H1 (cell line): ENCODE measurements around the gene NID1. TPM values are rescaled to one million over a fixed set of nuclear protein-coding genes. Genes with fewer than 3 reads are reported as not detected.

Source experiments
- ATF3 ChIP-seq: IDR thresholded peaks from 2 replicates; pipeline ENCODE4 v1.6.1; 2011; ENCODE audit warnings: low read depth, mild to moderate bottlenecking, low read length; ENCODE audit not compliant: insufficient read depth
- KDM4A ChIP-seq: IDR thresholded peaks from one replicate; pipeline ENCODE4 v1.7.1; 2012; ENCODE audit warnings: low read depth, mild to moderate bottlenecking, moderate library complexity, low read length, inconsistent platforms; ENCODE audit not compliant: severe bottlenecking
- PHF8 ChIP-seq: fragments of 200-600 bp; sonication (generic); conservative IDR thresholded peaks from 2 replicates; pipeline ENCODE4 v1.7.1; 2012; ENCODE audit warnings: low read depth, mild to moderate bottlenecking, inconsistent platforms, low read length, moderate library complexity
- SIN3A ChIP-seq, 2 experiments: IDR thresholded peaks in 1 of 2; conservative IDR thresholded peaks in 1 of 2; 2 replicates each; pipeline ENCODE4 v1.6.1; 2011 to 2012; ENCODE audit warnings: low read length in 2 of 2, improper control_type of control experiment in 1 of 2, low read depth in 1 of 2, mild to moderate bottlenecking in 1 of 2
- SP1 ChIP-seq: IDR thresholded peaks from 2 replicates; pipeline ENCODE4 v1.6.1; 2011; ENCODE audit warnings: low read depth, low read length
- USF2 ChIP-seq: IDR thresholded peaks from 2 replicates; pipeline ENCODE4 v1.6.1; 2011; ENCODE audit warnings: low read length, improper control_type of control experiment
- polyA plus RNA-seq, 7 experiments: library from polyadenylated mRNA; depleted of rRNA in 3 of 7; stranded (reverse) in 5 of 7; unstranded in 2 of 7; fragments of >200 nt in 5 of 7; fragments of 200-250 nt in 2 of 7; gene quantifications; 1 replicate in 5 of 7; 2 replicates in 1 of 7; 4 replicates in 1 of 7; pipeline versions ENCODE4 v1.2.1 to v1.2.3, GENCODE V29; 2011 to 2013; ENCODE audit warnings: missing spikeins in 2 of 7, mixed read lengths in 2 of 7
- total RNA-seq: library from RNA; stranded (reverse); fragmentation: NEBNext Ultra II Directional; extraction: Animal tissue kit (Norgen Biotek cat#: 25700); gene quantifications from 2 replicates; pipeline ENCODE4 v1.2.1, GENCODE V29; 2021

The NID1 gene
- total and polyA plus RNA-seq, 2 of the 8 experiments (the other 6 are each of a cell fraction or from before 2014, with no cell fraction given) = 20.9 to 25.4 TPM

GRCh38 chr1:236029428-236029940, 35.4 kb downstream of the NID1 start (continued):
- TF ChIP-seq SP1 (no peak), SIN3A (conservative IDR thresholded peaks at IDR 0.05 in 1 of 2, IDR thresholded peaks at IDR 0.05 in 1 of 2; ENCODE audit: low read depth in 1 of 2, low read length in 2 of 2) (no peak), KDM4A (no peak), ATF3 (no peak), PHF8 (no peak), USF2 (no peak)
